ENCODE results near the gene ABCB8. TPM values are rescaled to one million over a fixed set of nuclear protein-coding genes. Genes with fewer than 3 reads are reported as not detected.

Gene ABCB8
- total RNA-seq, 1 donor from 2014 or later: 57.1 TPM

GRCh38 chr7:151057506-151057988 lies 29.3 kb downstream of the ABCB8 start, which contains the start of gene CDK5:
Gene CDK5 (minus strand): TSS chr7:151057897. CDS start chr7:151057848, 49 bp downstream.
- no peak for DNase-seq
- TF ChIP-seq, protein P1, sequence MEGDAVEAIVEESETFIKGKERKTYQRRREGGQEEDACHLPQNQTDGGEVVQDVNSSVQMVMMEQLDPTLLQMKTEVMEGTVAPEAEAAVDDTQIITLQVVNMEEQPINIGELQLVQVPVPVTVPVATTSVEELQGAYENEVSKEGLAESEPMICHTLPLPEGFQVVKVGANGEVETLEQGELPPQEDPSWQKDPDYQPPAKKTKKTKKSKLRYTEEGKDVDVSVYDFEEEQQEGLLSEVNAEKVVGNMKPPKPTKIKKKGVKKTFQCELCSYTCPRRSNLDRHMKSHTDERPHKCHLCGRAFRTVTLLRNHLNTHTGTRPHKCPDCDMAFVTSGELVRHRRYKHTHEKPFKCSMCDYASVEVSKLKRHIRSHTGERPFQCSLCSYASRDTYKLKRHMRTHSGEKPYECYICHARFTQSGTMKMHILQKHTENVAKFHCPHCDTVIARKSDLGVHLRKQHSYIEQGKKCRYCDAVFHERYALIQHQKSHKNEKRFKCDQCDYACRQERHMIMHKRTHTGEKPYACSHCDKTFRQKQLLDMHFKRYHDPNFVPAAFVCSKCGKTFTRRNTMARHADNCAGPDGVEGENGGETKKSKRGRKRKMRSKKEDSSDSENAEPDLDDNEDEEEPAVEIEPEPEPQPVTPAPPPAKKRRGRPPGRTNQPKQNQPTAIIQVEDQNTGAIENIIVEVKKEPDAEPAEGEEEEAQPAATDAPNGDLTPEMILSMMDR (IDR thresholded peaks at IDR 0.05; ENCODE audit: partially characterized antibody, unreplicated experiment): no peak
- Mint-ChIP-seq H3K36me3 (ENCODE audit: unreplicated experiment) (peaks cover 3% of the 10 kb centered on the region), H3K4me3 (ENCODE audit: unreplicated experiment) (peak within 1 kb of the TSS; percentile 99), H3K27ac (ENCODE audit: unreplicated experiment) (peak within 1 kb of the TSS; percentile 99), H3K27me3 (ENCODE audit: unreplicated experiment) (peaks cover 18% of the 10 kb centered on the region), H3K9me3 (ENCODE audit: unreplicated experiment) (peaks cover 9% of the 10 kb centered on the region), H3K4me1 (ENCODE audit: low read depth, unreplicated experiment) (peaks cover 18% of the 10 kb centered on the region)

DNA sequence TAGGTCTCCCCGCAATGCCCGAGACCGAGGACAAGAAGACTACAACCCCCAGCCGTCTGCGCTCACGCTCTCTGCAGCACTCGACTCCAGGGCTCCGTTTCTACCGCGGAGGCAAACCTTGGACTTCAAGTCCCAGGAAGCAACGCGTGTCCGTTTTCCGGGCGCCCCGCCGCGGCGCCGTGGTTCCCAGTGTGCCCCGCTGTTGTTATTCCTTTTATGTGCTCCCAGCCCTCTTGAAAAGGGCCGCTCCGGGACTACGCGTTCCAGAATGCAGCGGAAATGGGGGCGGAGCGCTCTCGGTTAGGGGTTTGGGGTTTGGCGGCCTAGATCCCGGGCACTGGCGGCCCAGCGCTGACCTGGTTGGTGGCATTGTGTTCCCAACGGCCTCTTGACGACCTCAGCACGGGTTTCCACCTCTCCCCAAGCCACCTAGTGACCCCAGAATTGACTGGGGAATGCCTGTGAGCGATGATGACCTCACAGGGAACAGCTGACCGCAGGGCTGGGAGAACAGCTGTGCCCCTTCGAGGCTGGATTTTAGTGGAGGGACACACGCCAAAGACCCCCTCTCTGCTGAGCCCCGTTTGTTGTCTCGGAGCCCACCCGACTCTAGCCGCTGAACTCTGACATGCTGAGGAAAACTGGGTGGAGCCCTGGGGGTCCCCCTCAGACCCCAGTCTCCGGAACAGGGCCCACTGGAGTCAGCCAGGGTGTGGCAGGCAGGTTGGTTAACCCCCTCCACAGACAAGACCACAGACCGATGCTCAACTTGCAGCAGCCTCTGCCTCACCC lies 29.9 kb downstream of the ABCB8 start:
- DNase-seq: peak; percentile 97
- Mint-ChIP-seq H3K36me3 (ENCODE audit: unreplicated experiment) (no peaks in the 10 kb centered on the region), H3K4me1 (ENCODE audit: low read depth, unreplicated experiment) (peaks cover 18% of the 10 kb centered on the region), H3K27ac (ENCODE audit: unreplicated experiment) (peak overlapping the region; percentile 99), H3K9me3 (ENCODE audit: unreplicated experiment) (peaks cover 9% of the 10 kb centered on the region), H3K27me3 (ENCODE audit: unreplicated experiment) (peaks cover 19% of the 10 kb centered on the region), H3K4me3 (ENCODE audit: unreplicated experiment) (peak overlapping the region; percentile 99)
- TF ChIP-seq, protein P1 (IDR thresholded peaks at IDR 0.05; ENCODE audit: partially characterized antibody, unreplicated experiment): no peak

DNA sequence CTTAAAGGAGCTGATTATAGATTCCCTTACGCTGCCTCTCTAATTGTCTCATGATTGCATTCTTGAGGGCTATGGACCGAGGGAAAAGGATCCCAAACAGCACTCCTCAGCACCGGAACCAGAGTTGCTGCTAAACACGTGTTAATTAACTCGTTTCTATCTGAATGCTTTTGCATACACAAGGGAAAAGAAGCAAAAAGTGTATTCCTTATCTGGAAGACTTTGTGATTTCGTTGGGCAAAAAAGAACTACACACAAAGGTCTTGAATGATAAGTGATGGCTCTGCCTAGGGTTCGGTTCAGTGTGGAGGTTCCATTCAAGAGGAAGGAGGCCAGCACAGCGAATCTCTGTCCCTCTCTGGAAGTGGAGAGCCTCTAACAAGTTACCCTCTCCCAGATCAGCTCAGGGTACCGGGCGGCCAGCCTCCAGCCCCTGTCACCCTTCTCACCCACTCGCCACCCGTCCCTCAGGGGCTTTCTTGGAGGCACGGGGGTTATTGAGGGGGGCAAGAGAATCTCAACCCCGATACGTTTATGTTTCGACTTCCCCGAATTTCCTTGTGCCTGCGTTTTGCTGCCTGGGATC lies 30.6 kb downstream of the ABCB8 start:
- H3K4me1 Mint-ChIP-seq (ENCODE audit: low read depth, unreplicated experiment): peaks cover 21% of the 10 kb centered on the region
- no peaks in the 10 kb centered on the region for H3K36me3 Mint-ChIP-seq (ENCODE audit: unreplicated experiment)

GRCh38 chr7:151059367-151060112 lies 31.3 kb downstream of the ABCB8 start, which contains the start of gene SLC4A2:
Gene SLC4A2 (plus strand): TSS chr7:151059589. CDS start chr7:151061988, 2,399 bp downstream.
- DNase-seq: peak; percentile 65
- TF ChIP-seq, protein P1 (IDR thresholded peaks at IDR 0.05; ENCODE audit: partially characterized antibody, unreplicated experiment): peak; percentile 77
- Mint-ChIP-seq H3K36me3 (ENCODE audit: unreplicated experiment) (no peaks in the 10 kb centered on the region), H3K9me3 (ENCODE audit: unreplicated experiment) (peaks cover 9% of the 10 kb centered on the region), H3K27ac (ENCODE audit: unreplicated experiment) (peak within 1 kb of the TSS; percentile 99), H3K27me3 (ENCODE audit: unreplicated experiment) (peaks cover 22% of the 10 kb centered on the region), H3K4me3 (ENCODE audit: unreplicated experiment) (peak within 1 kb of the TSS; percentile 99), H3K4me1 (ENCODE audit: low read depth, unreplicated experiment) (peaks cover 21% of the 10 kb centered on the region)

More for the DNA sequence above, 30.6 kb downstream of the ABCB8 start:
- H3K27me3 Mint-ChIP-seq (ENCODE audit: unreplicated experiment): peaks cover 22% of the 10 kb centered on the region
- H3K9me3 Mint-ChIP-seq (ENCODE audit: unreplicated experiment): peaks cover 9% of the 10 kb centered on the region
- H3K27ac Mint-ChIP-seq (ENCODE audit: unreplicated experiment): peak overlapping the region; percentile 99
- peak overlapping the region; percentile 99 for H3K4me3 Mint-ChIP-seq (ENCODE audit: unreplicated experiment)
- TF ChIP-seq, protein P1 (IDR thresholded peaks at IDR 0.05; ENCODE audit: partially characterized antibody, unreplicated experiment): no peak
- DNase-seq: no peak

Data from glutamatergic neuron (in vitro differentiated cells).